ENCODE measurements around the gene CD1E. TPM values are rescaled to one million over a fixed set of nuclear protein-coding genes. Genes with fewer than 3 reads are reported as not detected.

The CD1E gene
- polyA plus RNA-seq, 1 of the 3 experiments (the other 2 are of a cell fraction): not detected

Other genes starting within 250 kb of the CD1E start
- not detected in 2 replicates for gene CD1D, start 173.0 kb upstream of the CD1E start, polyA plus RNA-seq (2012; rRNA removed)
- gene CD1A, start 99.5 kb upstream of the CD1E start, polyA plus RNA-seq (2012; rRNA removed): not detected in 2 replicates
- gene CD1C, start 64.0 kb upstream of the CD1E start, polyA plus RNA-seq (2012; rRNA removed): not detected in 2 replicates
- gene CD1B, start 22.4 kb upstream of the CD1E start, polyA plus RNA-seq (2012; rRNA removed): not detected in 2 replicates
- not detected in 2 replicates for gene OR10T2, start 45.6 kb downstream of the CD1E start, polyA plus RNA-seq (2012; rRNA removed)
- gene OR10K2, start 72.3 kb downstream of the CD1E start, polyA plus RNA-seq (2012; rRNA removed): not detected in 2 replicates
- gene OR10K1, start 107.9 kb downstream of the CD1E start, polyA plus RNA-seq (2012; rRNA removed): not detected in 2 replicates
- gene OR10R2, start 118.3 kb downstream of the CD1E start, polyA plus RNA-seq (2012; rRNA removed): not detected in 2 replicates
- gene OR6Y1, start 200.5 kb downstream of the CD1E start, polyA plus RNA-seq (2012; rRNA removed): not detected in 2 replicates
- not detected in 2 replicates for gene OR6P1, start 216.7 kb downstream of the CD1E start, polyA plus RNA-seq (2012; rRNA removed)
- not detected in 2 replicates for gene OR10X1, start 226.0 kb downstream of the CD1E start, polyA plus RNA-seq (2012; rRNA removed)